ENCODE results near the gene WASF2.

GRCh38 chr1:27478098-27478497, 11.9 kb downstream of the WASF2 start:
- no peak for TF ChIP-seq CTCF (IDR thresholded peaks at IDR 0.05)
- no peak for TF ChIP-seq POLR2A (IDR thresholded peaks at IDR 0.05)
